ENCODE measurements around the gene ZCCHC2. TPM values are rescaled to one million over a fixed set of nuclear protein-coding genes. Genes with fewer than 3 reads are reported as not detected.

Gene ZCCHC2
- total and polyA plus RNA-seq, 2 of the 4 experiments (the other 2 are of a cell fraction), result 3.2 to 3.6 TPM

DNA sequence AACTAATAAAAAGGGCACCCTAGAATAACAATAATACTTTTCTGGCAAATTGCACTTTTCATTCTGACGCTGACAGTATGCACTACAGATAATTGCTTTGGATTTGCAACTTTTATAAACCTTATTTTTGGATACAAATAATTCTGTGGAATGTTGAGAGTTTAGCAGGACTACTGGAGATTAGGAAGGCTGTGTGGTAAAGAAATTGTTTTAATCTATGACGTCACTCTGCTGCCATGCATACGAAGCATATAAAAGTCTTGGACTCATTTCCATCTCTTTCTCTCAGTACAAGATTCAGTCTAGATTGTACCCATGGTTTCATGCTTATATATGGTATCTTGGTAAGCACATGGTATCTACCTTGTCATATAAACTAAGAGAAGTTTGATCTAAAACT lies 28.1 kb upstream of the ZCCHC2 start:
- ChIA-PET POLR2A (ENCODE audit: unreplicated experiment) (no interaction called here), CTCF (no interaction called here)
- H2BK120ac ChIP-seq (ENCODE audit: low read depth, low read length), result no peak overlapping the region
- H3K4me1 ChIP-seq (ENCODE audit: control insufficient read depth, insufficient read depth, low read length), result no peaks in the 10 kb centered on the region
- H3K79me1 ChIP-seq (ENCODE audit: low read depth in 1 of 2, low read length in 2 of 2), result no peaks in the 10 kb centered on the region
- no peak overlapping the region for H2AK9ac ChIP-seq (replicated peaks; ENCODE audit: low read depth, low read length, poor library complexity)
- H3K27me3 ChIP-seq (ENCODE audit: control insufficient read depth, insufficient read depth, low read length), result peaks cover 18% of the 10 kb centered on the region
- WGBS, 2 experiments (ENCODE audit: extremely low coverage in 2 of 2, insufficient read length in 1 of 2), result no CpG with 5 or more reads among the region's 3 CpGs
- no peak overlapping the region for H3K14ac ChIP-seq (replicated peaks; ENCODE audit: low read depth, low read length)
- no peak overlapping the region for H3K4ac ChIP-seq (ENCODE audit: low read depth, low read length)
- no peak overlapping the region for H2BK20ac ChIP-seq (ENCODE audit: low read depth, low read length)
- no peak overlapping the region for H3K27ac ChIP-seq (ENCODE audit: insufficient read depth, low read length)
- intact Hi-C loops (cut with micrococcal nuclease) (no loop called here), in situ Hi-C loops (cut with MboI; ENCODE audit: low sequenced_read_pairs) (no loop called here), dilution Hi-C loops (cut with HindIII; ENCODE audit: low sequenced_read_pairs, unreplicated experiment) (no loop called here)
- no peak overlapping the region for H3K4me2 ChIP-seq (ENCODE audit: low read depth, low read length)
- H2BK15ac ChIP-seq (ENCODE audit: low read depth, low read length), result no peak overlapping the region
- no TSS peak for BruUV-seq (replicated peaks)
- H4K20me1 ChIP-seq (ENCODE audit: insufficient read depth, low read length), result no peaks in the 10 kb centered on the region
- no peak overlapping the region for H2AK5ac ChIP-seq (ENCODE audit: low read depth, low read length)
- ATAC-seq (ENCODE audit: low read depth) (no peak), DNase-seq (no peak)
- TF ChIP-seq CEBPB (IDR thresholded peaks at IDR 0.05; ENCODE audit: low read depth, low read length) (no peak), MAZ (IDR thresholded peaks at IDR 0.05; ENCODE audit: borderline replicate concordance, low read depth, low read length) (no peak), RAD21 (IDR thresholded peaks at IDR 0.05; ENCODE audit: low read length) (no peak), CHD1 (IDR thresholded peaks at IDR 0.05; ENCODE audit: low read depth, low read length) (no peak), SMC3 (IDR thresholded peaks at IDR 0.05; ENCODE audit: low read depth, low read length) (no peak), CTCF (conservative IDR thresholded peaks at IDR 0.05; ENCODE audit: low read depth, low read length) (no peak), POLR2A (IDR thresholded peaks at IDR 0.05; ENCODE audit: low read depth, low read length) (no peak), RFX5 (IDR thresholded peaks at IDR 0.05; ENCODE audit: low read depth, low read length) (no peak), BHLHE40 (IDR thresholded peaks at IDR 0.05; ENCODE audit: low read depth, low read length) (no peak), USF2 (IDR thresholded peaks at IDR 0.05; ENCODE audit: low read depth, low read length) (no peak), RCOR1 (IDR thresholded peaks at IDR 0.05; ENCODE audit: insufficient replicate concordance, low read length) (no peak), ELK1 (IDR thresholded peaks at IDR 0.05; ENCODE audit: borderline replicate concordance, low read depth, low read length) (no peak), MXI1 (IDR thresholded peaks at IDR 0.05; ENCODE audit: borderline replicate concordance, low read depth, low read length) (no peak), FOS (IDR thresholded peaks at IDR 0.05; ENCODE audit: low read depth, low read length) (no peak), NFE2L2 (IDR thresholded peaks at IDR 0.05; ENCODE audit: low read depth, low read length) (no peak), MAFK (IDR thresholded peaks at IDR 0.05; ENCODE audit: low read depth, low read length) (no peak)
- H3K23ac ChIP-seq (ENCODE audit: low read depth, low read length), result no peak overlapping the region
- no peaks in the 10 kb centered on the region for H3K36me3 ChIP-seq (ENCODE audit: control insufficient read depth, insufficient read depth, low read length)
- no peaks in the 10 kb centered on the region for H3K9me3 ChIP-seq (ENCODE audit: control insufficient read depth, insufficient read depth, low read length)
- H2AFZ ChIP-seq (replicated peaks; ENCODE audit: low read length, poor library complexity), result no peak overlapping the region
- H4K5ac ChIP-seq (ENCODE audit: low read depth, low read length), result no peak overlapping the region
- H3K56ac ChIP-seq (ENCODE audit: extremely low read depth, insufficient read depth, low read length), result no peak overlapping the region
- no peak overlapping the region for H3K9ac ChIP-seq (ENCODE audit: low read depth, low read length)
- no peak overlapping the region for H4K91ac ChIP-seq (ENCODE audit: insufficient read depth, low read depth, low read length)
- H3K9me1 ChIP-seq (ENCODE audit: insufficient read depth, low read length), result no peaks in the 10 kb centered on the region; the same call in 1 of the 2 replicates
- H3K4me3 ChIP-seq (ENCODE audit: insufficient read depth, low read depth, low read length), result no peak overlapping the region
- no peak overlapping the region for H4K8ac ChIP-seq (ENCODE audit: low read depth in 2 of 2, low read length in 2 of 2)
- H2BK5ac ChIP-seq (ENCODE audit: low read depth, low read length, poor library complexity, severe bottlenecking), result no peak overlapping the region
- H3K18ac ChIP-seq (ENCODE audit: low read depth, low read length), result no peak overlapping the region

Data from IMR-90 (cell line).